Breast epithelium (tissue), 4 donors: ENCODE measurements around the gene B4GAT1. TPM values are rescaled to one million over a fixed set of nuclear protein-coding genes. Genes with fewer than 3 reads are reported as not detected.

Experiments
- DNase-seq, 2 donors: peaks; one replicate each; pipeline ENCODE4 v3.0.0-alpha.2; 2019; ENCODE audit warnings: low spot score in 2 of 2
- H3K27ac ChIP-seq, 2 donors: fragments of 200-600 bp; sonication (generic) in 1 of 2; one replicate each; pipeline ENCODE4 v1.5.1; 2016 to 2019; ENCODE audit warnings: mild to moderate bottlenecking in 1 of 2
- H3K27me3 ChIP-seq, 2 donors: fragments of 200-600 bp; sonication (generic) in 1 of 2; one replicate each; pipeline versions ENCODE4 v1.5.1 to v1.6.0; 2017 to 2019; ENCODE audit warnings: control low read depth in 1 of 2, mild to moderate bottlenecking in 1 of 2
- H3K36me3 ChIP-seq: fragments of 200-600 bp; one replicate; pipeline ENCODE4 v1.5.1; 2019
- H3K4me1 ChIP-seq, 2 donors: fragments of 200-600 bp; sonication (generic); one replicate each; pipeline ENCODE4 v1.5.1; 2016 to 2019; ENCODE audit warnings: control low read depth in 1 of 2
- H3K4me3 ChIP-seq, 3 donors: fragments of 200-600 bp; sonication (generic); 1 replicate in 2 of 3; 2 replicates in 1 of 3; pipeline ENCODE4 v1.5.1; 2016 to 2019; ENCODE audit warnings: mild to moderate bottlenecking in 3 of 3, moderate library complexity in 2 of 3
- H3K9me3 ChIP-seq, 2 donors: fragments of 200-600 bp; sonication (generic) in 1 of 2; one replicate each; pipeline ENCODE4 v1.5.1; 2016 to 2019; ENCODE audit warnings: control low read depth in 1 of 2
- POLR2A ChIP-seq: fragments of 450-650 bp; IDR thresholded peaks from one replicate; pipeline ENCODE4 v1.6.1; 2016; ENCODE audit warnings: antibody characterized with exemption, mild to moderate bottlenecking, moderate library complexity
- POLR2AphosphoS5 ChIP-seq, 3 donors: sonication (generic); formaldehyde crosslinking; IDR thresholded peaks; one replicate each; pipeline ENCODE4 v1.6.1; 2017; ENCODE audit warnings: antibody characterized with exemption in 3 of 3
- intact Hi-C: fragments of 100-400 bp; cut with DNase I; formaldehyde crosslinking; loops from one replicate; pipeline ENCODE4 v1.15.1; 2023; ENCODE audit warnings: low total_unique reads
- total RNA-seq, 3 donors: library from RNA; depleted of rRNA; stranded (reverse); fragments of >200 nt; gene quantifications; one replicate each; pipeline ENCODE4 v1.1.0, GENCODE V29; 2016
- TF ChIP-seq, protein P1 (sequence below), 3 donors: fragments of 450-650 bp; IDR thresholded peaks; one replicate each; pipeline ENCODE4 v1.5.1; 2016 to 2017; ENCODE audit warnings: antibody characterized with exemption in 3 of 3, mild to moderate bottlenecking in 3 of 3, moderate library complexity in 3 of 3

B4GAT1 gene
- total RNA-seq, 3 donors from 2014 or later = 20.0 to 35.4 (median 30.1) TPM

DNA sequence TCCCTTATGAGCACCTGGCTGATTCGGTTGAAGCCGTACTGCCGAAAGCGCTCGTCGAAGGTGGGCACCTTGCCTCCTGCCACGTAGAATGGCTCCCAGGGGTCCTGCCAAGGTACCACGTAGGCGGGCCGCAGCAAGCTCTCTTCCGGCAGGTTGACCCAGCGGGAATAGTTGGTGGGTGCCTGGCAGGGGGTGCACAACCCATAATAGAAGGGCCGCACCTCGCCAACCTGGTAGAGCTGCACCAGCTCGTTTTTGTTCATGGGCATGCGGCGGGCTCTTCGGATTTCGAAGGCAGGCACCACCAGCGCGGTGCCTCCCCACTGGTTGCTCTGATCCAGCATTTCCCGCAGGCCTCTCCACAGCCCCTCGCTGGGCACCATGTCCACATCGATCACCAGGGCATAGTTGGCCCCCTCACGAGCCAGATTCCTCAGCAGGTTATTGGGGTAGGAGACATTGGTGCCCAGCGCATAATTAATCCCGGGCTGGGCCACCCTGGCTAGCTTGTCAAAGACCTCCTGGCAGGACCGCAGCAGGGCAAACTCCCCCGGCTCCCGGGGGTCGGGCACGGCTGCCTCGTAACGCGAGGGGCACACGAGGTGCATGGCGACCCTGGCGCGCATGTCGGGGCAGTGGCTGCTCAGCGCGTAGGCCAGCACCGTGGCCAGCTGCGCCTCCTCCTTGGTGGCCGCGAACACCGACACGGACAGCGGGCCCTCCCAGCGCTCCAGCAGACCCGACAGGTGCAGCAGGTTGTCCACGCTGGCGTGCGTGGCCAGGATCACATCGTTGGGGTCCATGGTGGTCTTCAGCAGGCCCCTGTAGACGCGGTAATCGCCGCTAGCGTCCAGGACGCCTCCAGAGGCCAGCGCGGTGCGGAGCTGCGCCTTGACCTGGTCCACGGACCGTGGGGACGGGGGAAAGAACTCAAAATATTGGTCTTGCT is 679 bp downstream of the B4GAT1 start:
- TF ChIP-seq, protein P1, sequence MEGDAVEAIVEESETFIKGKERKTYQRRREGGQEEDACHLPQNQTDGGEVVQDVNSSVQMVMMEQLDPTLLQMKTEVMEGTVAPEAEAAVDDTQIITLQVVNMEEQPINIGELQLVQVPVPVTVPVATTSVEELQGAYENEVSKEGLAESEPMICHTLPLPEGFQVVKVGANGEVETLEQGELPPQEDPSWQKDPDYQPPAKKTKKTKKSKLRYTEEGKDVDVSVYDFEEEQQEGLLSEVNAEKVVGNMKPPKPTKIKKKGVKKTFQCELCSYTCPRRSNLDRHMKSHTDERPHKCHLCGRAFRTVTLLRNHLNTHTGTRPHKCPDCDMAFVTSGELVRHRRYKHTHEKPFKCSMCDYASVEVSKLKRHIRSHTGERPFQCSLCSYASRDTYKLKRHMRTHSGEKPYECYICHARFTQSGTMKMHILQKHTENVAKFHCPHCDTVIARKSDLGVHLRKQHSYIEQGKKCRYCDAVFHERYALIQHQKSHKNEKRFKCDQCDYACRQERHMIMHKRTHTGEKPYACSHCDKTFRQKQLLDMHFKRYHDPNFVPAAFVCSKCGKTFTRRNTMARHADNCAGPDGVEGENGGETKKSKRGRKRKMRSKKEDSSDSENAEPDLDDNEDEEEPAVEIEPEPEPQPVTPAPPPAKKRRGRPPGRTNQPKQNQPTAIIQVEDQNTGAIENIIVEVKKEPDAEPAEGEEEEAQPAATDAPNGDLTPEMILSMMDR (IDR thresholded peaks at IDR 0.05) = no peak
- TF ChIP-seq POLR2A (no peak), POLR2AphosphoS5 (IDR thresholded peaks at IDR 0.05) (peak in 1 of 3 donors; percentile 9)
- Histone ChIP-seq H3K27ac (peak overlapping the region; percentile 88), H3K9me3 (no peaks in the 10 kb centered on the region), H3K4me1 (peaks cover 0 to 25% of the 10 kb centered on the region in 2 donors), H3K4me3 (peak overlapping the region; percentile 85 to 89 (median 87)), H3K36me3 (no peaks in the 10 kb centered on the region), H3K27me3 (no peaks in the 10 kb centered on the region)
- DNase-seq = no peak
- intact Hi-C loops = no loop called here

DNA sequence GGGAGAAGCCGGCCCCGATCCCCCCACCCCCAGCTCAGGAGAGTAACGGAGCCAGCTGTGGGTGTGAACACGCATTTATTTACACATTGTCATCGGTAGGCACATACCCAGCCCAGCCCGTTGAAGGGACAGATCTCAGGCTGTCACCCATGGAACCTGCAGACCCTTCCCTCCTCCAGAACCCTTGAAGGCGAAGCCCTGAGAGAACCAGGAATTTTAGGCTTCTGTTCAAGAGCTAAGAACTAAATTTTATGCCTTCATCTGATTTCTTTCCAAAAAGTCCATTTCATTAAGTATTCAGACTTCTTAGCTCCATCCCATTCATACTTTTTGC is 2.1 kb downstream of the B4GAT1 start:
- H3K4me1 ChIP-seq = peaks cover 0 to 25% of the 10 kb centered on the region in 2 donors
- no peak for DNase-seq
- peak overlapping the region; percentile 85 to 97 (median 89) for H3K4me3 ChIP-seq
- intact Hi-C loops = no loop called here
- TF ChIP-seq POLR2A (no peak), POLR2AphosphoS5 (IDR thresholded peaks at IDR 0.05) (no peak)
- TF ChIP-seq, protein P1 (IDR thresholded peaks at IDR 0.05) = no peak
- H3K27ac ChIP-seq = peak overlapping the region; percentile 88
- no peaks in the 10 kb centered on the region for H3K27me3 ChIP-seq
- H3K9me3 ChIP-seq = no peaks in the 10 kb centered on the region
- peaks cover 10% of the 10 kb centered on the region for H3K36me3 ChIP-seq

DNA sequence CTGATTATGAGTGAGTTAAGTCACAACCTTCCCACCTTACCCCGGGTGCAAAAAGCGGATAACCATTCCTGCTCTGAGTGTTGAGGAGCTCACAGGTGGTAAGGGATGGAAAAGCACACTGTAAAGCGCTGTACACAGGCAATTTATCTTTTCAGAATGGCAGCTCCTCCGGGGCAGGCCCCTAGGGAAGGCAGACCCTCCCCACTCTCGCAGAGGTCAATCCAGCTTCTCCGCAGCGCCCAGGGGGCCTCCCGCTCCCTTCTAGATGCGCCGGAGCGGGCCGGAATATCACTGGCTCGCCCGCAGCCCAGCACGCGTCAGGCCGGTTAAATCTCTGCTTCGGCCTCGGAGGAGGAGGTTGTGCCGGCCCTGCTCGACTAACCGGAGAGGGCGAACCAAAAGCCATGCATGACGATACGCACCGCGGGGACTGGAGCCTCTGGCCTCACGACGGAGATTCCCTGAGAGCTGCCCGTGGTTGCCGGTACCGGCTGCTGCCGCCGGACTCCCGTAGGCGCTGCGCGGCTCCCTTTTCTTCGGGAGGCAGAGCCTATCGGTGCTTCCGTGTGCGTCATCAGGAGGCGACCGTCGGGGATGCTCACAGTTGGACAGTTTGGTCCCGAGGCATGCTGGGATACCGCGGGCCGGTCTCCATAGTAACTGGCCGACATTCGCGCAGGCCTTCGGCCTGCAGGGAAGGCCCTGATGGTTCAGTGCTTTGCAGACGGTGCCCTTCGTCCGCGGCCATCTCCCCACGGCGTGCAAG is 2.7 kb downstream of the B4GAT1 start, which contains the start of gene BRMS1:
Gene BRMS1 (minus strand): TSS at position 555 of the 766 bp plus-strand sequence. CDS start 2,870 bp downstream, outside the sequence.
- no peaks in the 10 kb centered on the region for H3K27me3 ChIP-seq
- peaks cover 0 to 25% of the 10 kb centered on the region in 2 donors for H3K4me1 ChIP-seq
- no peaks in the 10 kb centered on the region for H3K9me3 ChIP-seq
- peak within 1 kb of the TSS; percentile 85 to 97 (median 89) for H3K4me3 ChIP-seq
- DNase-seq = peak; percentile 96
- TF ChIP-seq POLR2AphosphoS5 (IDR thresholded peaks at IDR 0.05) (peak; percentile 83 to 95 (median 91)), POLR2A (peak; percentile 41)
- TF ChIP-seq, protein P1 (IDR thresholded peaks at IDR 0.05) = peak in 1 of 3 donors; percentile 41
- H3K36me3 ChIP-seq = peaks cover 10% of the 10 kb centered on the region
- intact Hi-C loops = no loop called here
- peak within 1 kb of the TSS; percentile 88 for H3K27ac ChIP-seq

DNA sequence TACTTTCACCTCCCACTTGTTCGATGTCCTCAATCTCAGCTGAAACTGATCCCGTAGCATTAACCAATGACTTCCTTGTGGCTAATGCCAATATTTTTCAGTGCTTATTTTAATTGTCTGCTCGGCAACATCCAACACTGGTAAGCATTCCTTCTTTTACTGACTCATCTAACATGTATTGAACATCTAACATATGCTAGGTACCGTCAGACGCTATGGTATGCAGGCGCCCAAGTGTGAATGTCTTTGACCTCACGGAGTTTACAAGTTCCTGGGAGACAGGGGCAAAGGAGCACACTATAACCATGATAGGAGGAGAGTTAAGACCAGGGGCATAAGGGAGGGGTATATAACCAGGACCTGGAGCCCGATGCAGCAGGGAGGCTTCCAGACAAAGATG is 4.3 kb downstream of the B4GAT1 start:
- Histone ChIP-seq H3K4me1 (peaks cover 0 to 25% of the 10 kb centered on the region in 2 donors), H3K9me3 (no peaks in the 10 kb centered on the region), H3K36me3 (peaks cover 10% of the 10 kb centered on the region), H3K27me3 (no peaks in the 10 kb centered on the region), H3K4me3 (no peak overlapping the region), H3K27ac (no peak overlapping the region)
- TF ChIP-seq POLR2AphosphoS5 (IDR thresholded peaks at IDR 0.05) = no peak
- TF ChIP-seq, protein P1 (IDR thresholded peaks at IDR 0.05) = no peak
- no peak for TF ChIP-seq POLR2A
- no peak for DNase-seq
- intact Hi-C loops = no loop called here
